MCF 10A (cell line): Measurements from ENCODE around the gene SNX27. TPM values are rescaled to one million over a fixed set of nuclear protein-coding genes. Genes with fewer than 3 reads are reported as not detected.
A peak's percentile ranks its signal among the peaks of the same experiment; 100 is the strongest.

Experiments used
- BruUV-seq: library from RNA; stranded (reverse); fragments of 400-500 nt; replicated peaks from 2 replicates; lab custom pipeline; 2021; lab: Mats Ljungman, UMichigan
- CTCF ChIA-PET: fragments of 300-600 bp; sonication (Branson Sonifier 250); formaldehyde crosslinking; extraction: SDS; loops from one replicate; lab custom pipeline; 2021; ENCODE audit warnings: antibody characterized with exemption, inconsistent platforms; lab: Yijun Ruan, JAX
- POLR2A ChIA-PET: fragments of 300-600, 350-650 bp; sonication (Branson Sonifier 250); formaldehyde crosslinking; extraction: SDS; loops from one replicate; lab custom pipeline; 2020; ENCODE audit warnings: antibody characterized with exemption, inconsistent platforms; lab: Yijun Ruan, JAX
- DNase-seq: peaks from one replicate; pipeline ENCODE4 v3.0.0-alpha.2; 2018; ENCODE audit not compliant: unreplicated experiment
- H3K27ac Mint-ChIP-seq: one replicate; pipeline ENCODE4 v1.8.0; 2022; ENCODE audit warnings: mild to moderate bottlenecking, low read depth, mixed read lengths; ENCODE audit not compliant: unreplicated experiment
- H3K27me3 Mint-ChIP-seq: one replicate; pipeline ENCODE4 v1.8.0; 2022; ENCODE audit warnings: mixed read lengths; ENCODE audit not compliant: insufficient read depth, unreplicated experiment
- H3K36me3 Mint-ChIP-seq: one replicate; pipeline ENCODE4 v1.8.0; 2022; ENCODE audit warnings: mild to moderate bottlenecking, moderate library complexity, mixed read lengths; ENCODE audit not compliant: insufficient read depth, unreplicated experiment
- H3K4me1 Mint-ChIP-seq: one replicate; pipeline ENCODE4 v1.8.0; 2022; ENCODE audit warnings: mixed read lengths; ENCODE audit not compliant: insufficient read depth, unreplicated experiment
- H3K4me3 Mint-ChIP-seq: one replicate; pipeline ENCODE4 v1.8.0; 2022; ENCODE audit warnings: mild to moderate bottlenecking, moderate library complexity, mixed read lengths; ENCODE audit not compliant: unreplicated experiment
- H3K9me3 Mint-ChIP-seq: one replicate; pipeline ENCODE4 v1.8.0; 2022; ENCODE audit warnings: mixed read lengths; ENCODE audit not compliant: unreplicated experiment
- intact Hi-C: fragments of 100-400 bp; cut with micrococcal nuclease; formaldehyde crosslinking; loops from 2 replicates; pipeline ENCODE4 v1.14.1; 2022
- total RNA-seq: library from RNA; stranded (reverse); gene quantifications from 2 replicates; pipeline ENCODE4 v1.2.3, GENCODE V29; 2022
- TF ChIP-seq, protein P1 (sequence below): fragments of 200-600 bp; IDR thresholded peaks from one replicate; pipeline ENCODE4 v1.8.0; 2022; ENCODE audit warnings: antibody characterized with exemption, mild to moderate bottlenecking; ENCODE audit not compliant: unreplicated experiment

The SNX27 gene
- total RNA-seq, 1 experiment from 2014 or later, result 36.9 TPM

DNA sequence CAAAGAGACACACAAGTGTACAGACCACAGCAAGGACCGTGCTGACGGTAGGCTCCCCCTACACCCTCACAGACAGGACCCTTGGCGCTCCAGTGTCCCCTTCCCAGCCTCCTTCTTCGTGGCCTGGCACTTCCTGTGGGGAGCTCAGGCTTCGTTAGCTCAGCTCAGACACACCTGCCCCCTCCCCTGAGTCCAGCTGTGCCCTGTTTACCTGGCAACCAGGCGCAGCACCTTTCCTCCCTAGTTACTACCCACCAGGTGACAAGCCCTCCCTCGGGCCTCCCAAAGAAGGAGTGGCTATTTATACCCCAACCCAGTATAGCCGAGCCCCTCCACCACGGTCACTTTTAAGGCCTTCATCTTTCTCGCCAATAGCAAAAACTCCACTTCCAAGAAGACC lies 100.1 kb downstream of the SNX27 start:
- CTCF ChIA-PET, result interaction anchor here (0.6 to 1.1 kb wide), 2 partner anchors 17 to 22 kb away, joined by 3 to 6 read pairs; no protein-coding TSS in a partner anchor
- Mint-ChIP-seq H3K4me1 (peaks cover 12% of the 10 kb centered on the region), H3K36me3 (peaks cover 1% of the 10 kb centered on the region), H3K27ac (no peak overlapping the region), H3K9me3 (no peaks in the 10 kb centered on the region), H3K27me3 (peaks cover 24% of the 10 kb centered on the region), H3K4me3 (no peak overlapping the region)
- POLR2A ChIA-PET, result no interaction called here
- TF ChIP-seq, protein P1, sequence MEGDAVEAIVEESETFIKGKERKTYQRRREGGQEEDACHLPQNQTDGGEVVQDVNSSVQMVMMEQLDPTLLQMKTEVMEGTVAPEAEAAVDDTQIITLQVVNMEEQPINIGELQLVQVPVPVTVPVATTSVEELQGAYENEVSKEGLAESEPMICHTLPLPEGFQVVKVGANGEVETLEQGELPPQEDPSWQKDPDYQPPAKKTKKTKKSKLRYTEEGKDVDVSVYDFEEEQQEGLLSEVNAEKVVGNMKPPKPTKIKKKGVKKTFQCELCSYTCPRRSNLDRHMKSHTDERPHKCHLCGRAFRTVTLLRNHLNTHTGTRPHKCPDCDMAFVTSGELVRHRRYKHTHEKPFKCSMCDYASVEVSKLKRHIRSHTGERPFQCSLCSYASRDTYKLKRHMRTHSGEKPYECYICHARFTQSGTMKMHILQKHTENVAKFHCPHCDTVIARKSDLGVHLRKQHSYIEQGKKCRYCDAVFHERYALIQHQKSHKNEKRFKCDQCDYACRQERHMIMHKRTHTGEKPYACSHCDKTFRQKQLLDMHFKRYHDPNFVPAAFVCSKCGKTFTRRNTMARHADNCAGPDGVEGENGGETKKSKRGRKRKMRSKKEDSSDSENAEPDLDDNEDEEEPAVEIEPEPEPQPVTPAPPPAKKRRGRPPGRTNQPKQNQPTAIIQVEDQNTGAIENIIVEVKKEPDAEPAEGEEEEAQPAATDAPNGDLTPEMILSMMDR, result no peak
- intact Hi-C loops, result no loop called here
- no peak for DNase-seq
- no TSS peak for BruUV-seq

DNA sequence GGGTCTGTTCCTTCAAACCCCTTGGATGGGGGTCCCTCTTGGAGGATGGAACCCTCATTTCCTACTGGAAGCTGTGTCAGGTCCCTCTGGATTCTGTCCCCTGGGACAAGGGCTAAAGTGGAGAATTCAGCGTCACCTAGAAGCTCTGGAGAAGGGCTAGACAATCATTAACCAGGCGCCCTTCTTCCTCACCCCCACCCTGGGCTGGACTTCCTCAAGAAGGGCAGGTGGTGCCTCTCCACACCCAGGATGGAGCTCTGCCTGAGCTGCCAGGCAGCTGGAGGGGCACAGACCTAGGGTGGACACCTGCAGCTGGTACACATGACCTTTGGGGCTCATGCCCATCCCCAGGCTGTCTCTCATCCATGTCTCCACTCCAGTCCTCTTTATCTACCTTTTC lies 101.2 kb downstream of the SNX27 start:
- H3K4me1 Mint-ChIP-seq, result peaks cover 20% of the 10 kb centered on the region
- no TSS peak for BruUV-seq
- no peak overlapping the region for H3K4me3 Mint-ChIP-seq
- no peak for DNase-seq
- intact Hi-C loops, result no loop called here
- CTCF ChIA-PET, result interaction anchor here (0.6 to 1.8 kb wide), 7 partner anchors 12 to 287 kb away, joined by 3 to 7 read pairs (median 4); no protein-coding TSS in a partner anchor
- no peaks in the 10 kb centered on the region for H3K9me3 Mint-ChIP-seq
- no peaks in the 10 kb centered on the region for H3K36me3 Mint-ChIP-seq
- POLR2A ChIA-PET, result interaction anchor here (0.6 to 1.2 kb wide), 2 partner anchors 9 to 175 kb away, joined by 3 read pairs; no protein-coding TSS in a partner anchor
- TF ChIP-seq, protein P1, result no peak
- H3K27ac Mint-ChIP-seq, result no peak overlapping the region
- H3K27me3 Mint-ChIP-seq, result peaks cover 35% of the 10 kb centered on the region

DNA sequence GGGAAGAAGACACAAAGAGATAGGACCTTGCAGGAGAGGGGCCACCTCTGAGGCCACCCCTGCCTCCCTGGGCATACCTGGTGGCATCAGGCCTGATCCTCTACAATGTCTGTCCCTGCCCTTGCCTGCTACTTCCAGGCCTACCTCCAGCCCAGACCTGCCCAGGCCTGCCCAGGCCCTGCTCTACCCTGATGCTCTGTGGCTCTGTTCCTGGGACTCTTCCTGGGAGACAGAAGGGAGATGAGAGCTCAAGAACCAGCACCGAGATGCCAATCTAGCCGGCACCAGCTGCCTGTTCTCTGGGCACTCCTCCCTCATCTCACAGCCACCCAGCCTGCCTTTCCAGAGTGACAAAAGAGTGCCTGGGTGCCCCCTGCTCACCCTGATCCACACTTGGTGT lies 102.0 kb downstream of the SNX27 start:
- peaks cover 43% of the 10 kb centered on the region for H3K27me3 Mint-ChIP-seq
- H3K9me3 Mint-ChIP-seq, result no peaks in the 10 kb centered on the region
- no peak overlapping the region for H3K4me3 Mint-ChIP-seq
- POLR2A ChIA-PET, result interaction anchor here (1.2 kb wide), 1 partner anchor 176 kb away, joined by 3 read pairs; no protein-coding TSS in a partner anchor
- H3K27ac Mint-ChIP-seq, result no peak overlapping the region
- peak; percentile 44 for DNase-seq
- TF ChIP-seq, protein P1, result no peak
- CTCF ChIA-PET, result interaction anchor here (0.7 to 2.9 kb wide), 6 partner anchors 18 to 287 kb away, joined by 3 to 16 read pairs (median 4); no protein-coding TSS in a partner anchor
- intact Hi-C loops, result no loop called here
- no peaks in the 10 kb centered on the region for H3K36me3 Mint-ChIP-seq
- no TSS peak for BruUV-seq
- H3K4me1 Mint-ChIP-seq, result peaks cover 21% of the 10 kb centered on the region

DNA sequence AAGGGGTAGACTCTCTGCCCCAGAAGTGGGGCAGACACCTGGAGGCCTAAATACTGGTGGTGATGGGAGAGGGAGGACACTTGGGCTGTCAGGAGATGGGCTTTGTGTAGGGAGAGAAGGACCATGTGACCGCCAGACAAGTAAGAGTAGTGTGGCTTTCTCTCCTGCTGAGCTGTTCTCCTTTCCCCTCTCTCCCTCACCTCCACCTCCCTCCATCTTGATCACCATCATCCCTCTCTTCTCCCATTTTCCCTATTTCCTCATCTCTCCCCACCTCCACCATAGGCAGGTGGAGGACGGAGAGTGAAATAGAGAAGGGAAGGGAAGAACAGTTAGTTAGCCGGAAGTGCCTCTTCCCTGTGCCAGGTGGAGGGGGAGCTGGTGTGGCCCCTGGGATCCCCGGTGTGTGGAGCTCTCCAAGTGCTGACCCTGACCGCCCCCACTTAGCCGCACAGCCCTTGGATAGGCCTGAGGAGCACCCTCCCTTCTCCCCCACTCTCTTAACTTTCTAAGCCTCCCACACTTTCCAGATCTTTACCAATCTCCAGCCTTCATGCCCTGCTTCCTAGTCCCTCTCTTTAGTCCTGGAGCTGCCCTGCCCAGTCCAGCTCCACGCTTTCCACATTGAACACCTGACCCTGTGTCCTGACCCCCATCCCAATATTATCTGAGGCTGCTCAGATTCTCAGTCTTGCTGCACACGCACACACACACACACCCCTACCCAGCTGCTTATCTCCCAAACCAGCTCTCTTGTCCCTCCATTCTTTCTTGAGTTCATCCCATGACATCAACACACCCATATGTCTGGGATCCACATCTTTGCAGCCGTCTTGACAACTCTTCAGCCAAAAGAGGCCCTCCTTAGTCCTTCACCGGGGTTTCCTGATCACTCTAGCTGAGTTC lies 103.2 kb downstream of the SNX27 start:
- H3K4me1 Mint-ChIP-seq, result peaks cover 21% of the 10 kb centered on the region
- TF ChIP-seq, protein P1, result no peak
- ChIA-PET CTCF (interaction anchor here (0.6 to 2.9 kb wide), 8 partner anchors 19 to 180 kb away, joined by 3 to 16 read pairs (median 3); no protein-coding TSS in a partner anchor), POLR2A (interaction anchor here (0.9 to 1.6 kb wide), 3 partner anchors 34 to 118 kb away, joined by 3 to 5 read pairs (median 4); no protein-coding TSS in a partner anchor)
- H3K36me3 Mint-ChIP-seq, result no peaks in the 10 kb centered on the region
- H3K27ac Mint-ChIP-seq, result no peak overlapping the region
- intact Hi-C loops, result no loop called here
- BruUV-seq, result no TSS peak
- peaks cover 55% of the 10 kb centered on the region for H3K27me3 Mint-ChIP-seq
- no peaks in the 10 kb centered on the region for H3K9me3 Mint-ChIP-seq
- H3K4me3 Mint-ChIP-seq, result no peak overlapping the region
- DNase-seq, result no peak
